ENCODE results near the gene PLXNA4. TPM values are rescaled to one million over a fixed set of nuclear protein-coding genes. Genes with fewer than 3 reads are reported as not detected.

Gene PLXNA4
- total RNA-seq, 1 experiment from 2014 or later = 0.81 TPM

GRCh38 chr7:132568962-132569361 is 7.3 kb downstream of the PLXNA4 start (continued):
- no peak for TF ChIP-seq HMGA2 (CRISPR knock-in tag; IDR thresholded peaks at IDR 0.05)
- no peak for TF ChIP-seq ZNF219 (CRISPR knock-in tag; IDR thresholded peaks at IDR 0.05; ENCODE audit: borderline replicate concordance)
- no peak for TF ChIP-seq GABPB1 (CRISPR knock-in tag; IDR thresholded peaks at IDR 0.05)
- no peak for TF ChIP-seq OVOL2 (CRISPR knock-in tag; IDR thresholded peaks at IDR 0.05; ENCODE audit: borderline replicate concordance)
- TF ChIP-seq E2F5 (CRISPR knock-in tag; IDR thresholded peaks at IDR 0.05) = no peak
- no peak for TF ChIP-seq ZNF425 (CRISPR knock-in tag; conservative IDR thresholded peaks at IDR 0.05)
- no peak for TF ChIP-seq USF2 (CRISPR knock-in tag; IDR thresholded peaks at IDR 0.05)

GRCh38 chr7:132565885-132566284 is 10.4 kb downstream of the PLXNA4 start:
- Mint-ChIP-seq H3K4me1 (peaks cover 21% of the 10 kb centered on the region), H3K9me3 (peaks cover 4% of the 10 kb centered on the region; the same call in 1 of the 2 replicates), H3K36me3 (peaks cover 3% of the 10 kb centered on the region; the same call in 1 of the 2 replicates), H3K27me3 (ENCODE audit: low read depth) (peaks cover 73% of the 10 kb centered on the region), H3K4me3 (no peak overlapping the region), H3K27ac (no peak overlapping the region)
- ChIA-PET CTCF (interaction anchor here (0.9 to 1.7 kb wide), 4 partner anchors 12 to 247 kb away, joined by 3 to 8 read pairs (median 4); no protein-coding TSS in a partner anchor), POLR2A (no interaction called here)
- DNase-seq (ENCODE audit: low spot score) = no peak
- no peak for ATAC-seq
- no peak for TF ChIP-seq EMX1 (CRISPR knock-in tag; IDR thresholded peaks at IDR 0.05)
- no peak for TF ChIP-seq ZNF219 (CRISPR knock-in tag; IDR thresholded peaks at IDR 0.05; ENCODE audit: borderline replicate concordance)
- TF ChIP-seq E2F1 (CRISPR knock-in tag; IDR thresholded peaks at IDR 0.05) = no peak
- TF ChIP-seq PRDM15 (CRISPR knock-in tag; IDR thresholded peaks at IDR 0.05) = no peak
- TF ChIP-seq MXD4 (CRISPR knock-in tag; IDR thresholded peaks at IDR 0.05; ENCODE audit: borderline replicate concordance) = no peak
- TF ChIP-seq ERG (CRISPR knock-in tag; IDR thresholded peaks at IDR 0.05) = no peak
- no peak for TF ChIP-seq USF2 (CRISPR knock-in tag; IDR thresholded peaks at IDR 0.05)
- no peak for TF ChIP-seq E2F5 (CRISPR knock-in tag; IDR thresholded peaks at IDR 0.05)
- TF ChIP-seq OVOL2 (CRISPR knock-in tag; IDR thresholded peaks at IDR 0.05; ENCODE audit: borderline replicate concordance) = no peak
- no peak for TF ChIP-seq MAX (CRISPR knock-in tag; IDR thresholded peaks at IDR 0.05)
- TF ChIP-seq AFF4 (CRISPR knock-in tag; IDR thresholded peaks at IDR 0.05; ENCODE audit: borderline replicate concordance) = no peak
- no peak for TF ChIP-seq CTCF (IDR thresholded peaks at IDR 0.05)
- no peak for TF ChIP-seq NFE2L1 (CRISPR knock-in tag; IDR thresholded peaks at IDR 0.05)

Data from WTC11 (cell line).